GM12874 (cell line): ENCODE results near the gene C12orf57.

Experiments used
- TF ChIP-seq, protein P1 (sequence below): IDR thresholded peaks from 2 replicates; pipeline ENCODE4 v1.5.1; 2011; ENCODE audit warnings: low read depth, mild to moderate bottlenecking, control low read depth, low read length, moderate library complexity; ENCODE audit not compliant: insufficient read depth

C12orf57 gene

DNA sequence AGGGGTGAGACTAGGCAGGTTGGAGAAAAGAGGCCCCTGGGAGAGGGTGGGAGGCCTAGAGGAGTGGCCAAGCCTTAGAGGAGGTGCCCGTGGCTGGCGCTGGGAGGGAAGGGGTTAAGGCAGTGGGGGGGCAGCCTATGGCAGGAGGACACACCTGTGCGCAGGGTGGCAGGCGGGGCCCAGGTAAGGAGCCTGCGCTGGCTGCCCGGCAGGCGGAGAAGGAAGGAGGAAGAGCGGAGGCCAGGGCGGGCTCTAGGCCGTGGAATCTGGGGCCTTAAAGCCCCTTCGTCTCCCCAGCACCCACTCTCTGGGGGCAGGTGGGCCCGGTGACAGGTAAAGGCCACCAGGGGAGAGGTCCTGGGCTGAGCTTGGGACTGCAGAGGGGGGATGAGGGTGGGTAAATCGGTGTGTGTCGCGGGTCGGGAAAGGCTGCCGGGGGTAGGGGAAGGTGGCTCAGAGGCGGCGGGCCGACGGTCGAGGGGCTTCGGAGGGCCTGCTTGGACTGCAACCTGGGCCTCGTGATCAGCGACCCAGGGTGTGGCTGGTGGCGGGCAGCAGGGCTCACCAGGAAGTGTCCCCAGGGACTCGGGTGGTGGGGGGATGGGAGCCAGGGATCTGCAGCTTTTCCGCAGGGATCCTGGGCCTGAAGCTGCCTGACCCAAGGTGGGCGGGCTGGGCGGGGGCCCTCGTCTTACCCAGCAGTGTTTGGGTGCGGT, 19.4 kb downstream of the C12orf57 start:
- TF ChIP-seq, protein P1, sequence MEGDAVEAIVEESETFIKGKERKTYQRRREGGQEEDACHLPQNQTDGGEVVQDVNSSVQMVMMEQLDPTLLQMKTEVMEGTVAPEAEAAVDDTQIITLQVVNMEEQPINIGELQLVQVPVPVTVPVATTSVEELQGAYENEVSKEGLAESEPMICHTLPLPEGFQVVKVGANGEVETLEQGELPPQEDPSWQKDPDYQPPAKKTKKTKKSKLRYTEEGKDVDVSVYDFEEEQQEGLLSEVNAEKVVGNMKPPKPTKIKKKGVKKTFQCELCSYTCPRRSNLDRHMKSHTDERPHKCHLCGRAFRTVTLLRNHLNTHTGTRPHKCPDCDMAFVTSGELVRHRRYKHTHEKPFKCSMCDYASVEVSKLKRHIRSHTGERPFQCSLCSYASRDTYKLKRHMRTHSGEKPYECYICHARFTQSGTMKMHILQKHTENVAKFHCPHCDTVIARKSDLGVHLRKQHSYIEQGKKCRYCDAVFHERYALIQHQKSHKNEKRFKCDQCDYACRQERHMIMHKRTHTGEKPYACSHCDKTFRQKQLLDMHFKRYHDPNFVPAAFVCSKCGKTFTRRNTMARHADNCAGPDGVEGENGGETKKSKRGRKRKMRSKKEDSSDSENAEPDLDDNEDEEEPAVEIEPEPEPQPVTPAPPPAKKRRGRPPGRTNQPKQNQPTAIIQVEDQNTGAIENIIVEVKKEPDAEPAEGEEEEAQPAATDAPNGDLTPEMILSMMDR = no peak

DNA sequence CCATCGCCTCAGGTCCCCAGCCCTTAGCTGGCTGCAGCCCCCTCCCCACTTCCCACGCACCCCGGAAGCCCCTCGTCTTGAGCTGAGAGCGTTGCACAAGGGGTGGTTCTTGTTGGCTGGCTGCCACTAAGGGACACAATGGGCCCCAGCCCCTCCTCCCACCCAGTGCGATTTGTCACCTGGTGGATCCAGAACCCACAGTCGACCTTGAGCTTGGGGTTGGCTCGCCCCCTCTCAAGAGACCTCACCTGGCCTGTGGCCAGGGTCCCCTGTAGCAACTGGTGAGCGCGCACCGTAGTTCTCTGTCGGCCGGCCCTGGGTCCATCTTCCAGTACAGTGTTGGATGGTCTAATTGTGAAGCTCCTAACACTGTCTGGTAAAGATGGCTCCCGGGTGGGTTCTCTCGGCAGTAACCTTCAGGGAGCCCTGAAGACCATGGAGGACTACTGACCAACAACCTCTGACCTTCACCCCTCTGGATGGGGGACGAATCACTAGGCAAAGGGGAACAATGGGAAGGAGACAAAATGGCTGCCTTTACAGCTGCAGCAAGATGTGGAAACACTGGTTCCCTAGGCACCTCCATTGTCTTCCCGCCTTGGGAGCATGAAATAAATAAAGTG, 20.1 kb downstream of the C12orf57 start:
- TF ChIP-seq, protein P1 = no peak

DNA sequence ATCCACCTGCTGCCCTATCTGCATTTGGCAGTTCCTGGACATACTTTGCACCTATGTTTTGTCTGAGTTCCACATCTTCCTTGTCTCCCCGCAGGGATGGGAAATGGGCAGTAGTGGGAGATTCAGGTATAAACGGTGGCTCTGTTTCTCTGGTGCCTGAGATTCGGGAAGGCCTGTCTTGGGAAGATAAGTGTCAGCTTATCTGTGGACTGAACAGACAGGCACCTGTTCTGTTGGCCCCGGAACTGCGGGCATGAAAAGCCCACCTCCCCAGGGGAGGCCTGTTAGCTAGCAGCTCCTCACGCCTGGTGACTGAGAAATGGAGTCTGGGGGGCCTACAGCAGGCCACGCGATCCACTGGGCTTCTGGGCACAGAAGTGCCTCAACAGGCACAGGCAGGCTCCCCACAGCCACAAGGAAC, 20.8 kb downstream of the C12orf57 start:
- TF ChIP-seq, protein P1 = no peak

DNA sequence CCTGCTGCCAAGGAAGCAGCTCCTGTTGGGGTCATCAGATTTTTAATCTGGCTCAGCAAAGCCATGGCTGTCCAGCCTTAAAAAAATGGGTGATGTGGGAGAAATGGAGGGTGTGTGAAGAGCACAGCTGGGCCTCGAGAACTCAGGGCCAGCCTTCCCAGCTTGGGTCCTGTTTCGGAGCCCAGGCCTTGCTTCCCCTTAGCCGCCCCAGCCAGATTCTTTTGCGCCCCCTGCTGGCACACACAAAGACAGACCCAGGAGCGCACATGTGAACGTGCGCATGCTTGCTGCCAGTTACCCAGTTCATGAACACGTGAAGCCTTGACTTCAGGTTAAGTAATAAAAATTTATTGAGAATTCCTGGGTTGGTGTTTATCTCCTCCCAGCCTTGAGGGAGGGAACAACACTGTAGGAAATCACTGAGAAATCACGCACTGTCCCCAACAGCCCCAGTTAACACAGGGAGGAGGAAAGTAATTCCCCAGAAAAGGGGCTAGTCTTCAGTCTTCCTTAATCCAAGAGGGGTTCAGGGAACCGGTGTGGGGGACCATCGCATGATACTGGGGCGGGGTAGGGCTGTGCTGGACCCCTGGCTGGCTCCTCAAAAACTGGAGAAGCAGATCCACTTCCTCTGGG, 21.3 kb downstream of the C12orf57 start:
- TF ChIP-seq, protein P1 = peak; percentile 89

DNA sequence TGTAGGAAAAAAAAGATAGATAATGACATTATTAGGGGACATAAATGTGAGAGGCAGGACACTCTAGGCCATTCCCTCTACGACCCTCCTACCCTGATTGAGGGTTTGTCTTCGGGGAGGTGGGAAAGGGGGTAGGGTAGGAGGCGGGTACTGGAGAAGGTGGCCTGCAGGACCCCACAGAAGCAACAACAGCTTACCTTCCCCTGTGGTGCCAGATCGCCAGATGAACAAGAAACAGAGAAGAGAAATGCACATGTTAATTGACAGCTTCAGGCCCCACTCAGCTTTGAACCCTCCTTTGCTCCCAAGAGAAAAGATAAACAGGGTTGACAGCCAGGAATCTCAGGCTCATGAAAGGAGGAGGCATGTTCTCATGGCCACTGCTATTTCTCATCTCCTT, 21.9 kb downstream of the C12orf57 start:
- TF ChIP-seq, protein P1 = no peak

DNA sequence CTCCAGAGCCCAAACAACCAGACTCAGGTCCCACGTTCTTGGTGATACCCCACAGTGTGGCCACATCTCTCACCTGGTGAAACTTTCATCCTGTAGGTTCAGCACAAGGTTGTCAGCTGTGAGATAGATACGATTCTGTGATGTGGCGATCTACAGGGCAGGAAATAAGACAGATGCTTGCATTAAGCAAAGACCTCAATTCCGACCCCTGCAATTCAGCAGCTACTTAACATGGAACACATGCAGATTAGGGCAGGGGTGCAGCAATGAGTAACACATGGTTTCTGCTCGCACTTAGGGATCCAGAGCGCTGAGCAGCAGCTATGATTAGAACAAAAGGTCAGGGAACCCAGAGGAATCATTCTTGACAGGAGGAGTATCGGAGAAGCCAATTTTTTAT, 22.5 kb downstream of the C12orf57 start:
- TF ChIP-seq, protein P1 = no peak

DNA sequence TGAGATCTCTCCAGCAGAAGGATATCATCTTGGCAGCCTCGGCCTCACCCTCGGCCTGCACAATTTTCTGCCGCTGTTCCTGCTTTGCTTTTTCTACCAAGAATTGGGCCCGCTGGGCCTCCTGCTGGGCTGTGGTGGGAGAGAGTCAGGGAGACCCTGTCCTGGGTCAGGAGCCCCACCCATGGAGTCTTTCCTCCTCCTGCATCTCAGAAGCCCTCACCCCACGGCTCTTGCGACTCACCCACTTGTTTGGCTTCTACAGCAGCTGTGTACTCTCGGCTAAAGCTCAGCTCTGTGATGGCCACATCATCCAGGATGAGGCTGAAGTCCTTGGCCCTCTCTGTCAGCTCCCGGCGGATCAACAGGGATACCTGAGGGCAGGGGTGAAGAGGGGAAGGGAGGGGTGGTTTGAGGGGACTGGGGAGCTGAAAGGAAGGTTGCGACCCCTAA, 23.9 kb downstream of the C12orf57 start:
- TF ChIP-seq, protein P1 = no peak
